ENCODE measurements around the gene XYLT1. TPM values are rescaled to one million over a fixed set of nuclear protein-coding genes. Genes with fewer than 3 reads are reported as not detected.

Gene XYLT1
- total RNA-seq, 4 donors from 2014 or later = 6.6 to 17.2 (median 10.0) TPM

DNA sequence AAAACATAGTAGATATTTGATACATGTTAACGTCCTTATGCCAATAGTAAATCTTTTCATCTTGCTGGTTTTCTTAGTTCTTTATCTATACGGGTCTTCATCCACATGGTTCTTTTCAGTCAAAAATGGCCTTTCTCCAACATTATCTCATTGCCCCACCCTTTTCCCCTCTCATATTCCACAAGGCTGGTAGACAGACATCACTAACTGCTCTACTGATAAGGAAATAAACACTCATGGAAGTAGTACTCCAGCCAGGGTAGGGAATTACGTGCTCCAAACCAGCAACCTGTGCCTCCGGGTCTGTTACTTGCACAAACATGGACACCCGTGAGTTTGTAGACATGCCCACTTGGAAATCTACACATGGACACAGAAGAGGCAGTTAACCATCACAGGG is 141.4 kb downstream of the XYLT1 start:
- DNase-seq = no peak
- WGBS, 2 donors = 68 to 83% methylated on average over 5 of the region's 5 CpGs
- Histone ChIP-seq H3K9me3 (no peaks in the 10 kb centered on the region), H3K27me3 (no peaks in the 10 kb centered on the region), H3K4me1 (peaks cover 0 to 81% (median 7%) of the 10 kb centered on the region in 3 donors), H3K4me3 (no peak overlapping the region), H3K36me3 (no peaks in the 10 kb centered on the region), H3K27ac (peak overlapping the region in 3 of 4 donors; percentile 55 to 74 (median 73))
- intact Hi-C loops (cut with DNase I) = no loop called here
- TF ChIP-seq, protein P1, sequence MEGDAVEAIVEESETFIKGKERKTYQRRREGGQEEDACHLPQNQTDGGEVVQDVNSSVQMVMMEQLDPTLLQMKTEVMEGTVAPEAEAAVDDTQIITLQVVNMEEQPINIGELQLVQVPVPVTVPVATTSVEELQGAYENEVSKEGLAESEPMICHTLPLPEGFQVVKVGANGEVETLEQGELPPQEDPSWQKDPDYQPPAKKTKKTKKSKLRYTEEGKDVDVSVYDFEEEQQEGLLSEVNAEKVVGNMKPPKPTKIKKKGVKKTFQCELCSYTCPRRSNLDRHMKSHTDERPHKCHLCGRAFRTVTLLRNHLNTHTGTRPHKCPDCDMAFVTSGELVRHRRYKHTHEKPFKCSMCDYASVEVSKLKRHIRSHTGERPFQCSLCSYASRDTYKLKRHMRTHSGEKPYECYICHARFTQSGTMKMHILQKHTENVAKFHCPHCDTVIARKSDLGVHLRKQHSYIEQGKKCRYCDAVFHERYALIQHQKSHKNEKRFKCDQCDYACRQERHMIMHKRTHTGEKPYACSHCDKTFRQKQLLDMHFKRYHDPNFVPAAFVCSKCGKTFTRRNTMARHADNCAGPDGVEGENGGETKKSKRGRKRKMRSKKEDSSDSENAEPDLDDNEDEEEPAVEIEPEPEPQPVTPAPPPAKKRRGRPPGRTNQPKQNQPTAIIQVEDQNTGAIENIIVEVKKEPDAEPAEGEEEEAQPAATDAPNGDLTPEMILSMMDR (IDR thresholded peaks at IDR 0.05) = no peak
- no peak for TF ChIP-seq POLR2A (IDR thresholded peaks at IDR 0.05)

DNA sequence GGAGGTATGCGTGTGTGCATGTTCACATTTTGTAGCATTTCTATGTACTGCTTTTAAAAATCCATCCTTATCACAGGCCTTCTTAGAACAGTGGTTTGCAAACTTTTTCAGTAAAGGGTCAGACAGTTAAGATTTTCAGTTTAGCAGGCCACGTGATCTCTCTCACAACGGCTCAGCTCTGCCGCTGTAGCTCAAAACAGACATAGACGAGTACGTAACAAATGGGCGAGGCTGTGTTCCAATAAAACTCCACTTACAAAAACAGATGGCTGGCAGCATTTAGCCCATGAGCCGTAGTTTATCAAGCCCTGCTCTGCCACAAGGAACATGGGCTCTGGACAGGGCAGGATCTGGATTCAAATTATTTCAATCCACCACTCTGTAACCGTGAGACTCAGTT is 141.8 kb downstream of the XYLT1 start:
- Histone ChIP-seq H3K27ac (peak overlapping the region in 3 of 4 donors; percentile 55 to 74 (median 73)), H3K27me3 (no peaks in the 10 kb centered on the region), H3K9me3 (no peaks in the 10 kb centered on the region), H3K4me3 (no peak overlapping the region), H3K4me1 (peaks cover 0 to 77% (median 7%) of the 10 kb centered on the region in 3 donors), H3K36me3 (no peaks in the 10 kb centered on the region)
- DNase-seq = no peak
- intact Hi-C loops (cut with DNase I) = no loop called here
- 62 to 77% methylated on average over 9 of the region's 9 CpGs for WGBS, 2 donors
- no peak for TF ChIP-seq POLR2A (IDR thresholded peaks at IDR 0.05)
- TF ChIP-seq, protein P1 (IDR thresholded peaks at IDR 0.05) = no peak

DNA sequence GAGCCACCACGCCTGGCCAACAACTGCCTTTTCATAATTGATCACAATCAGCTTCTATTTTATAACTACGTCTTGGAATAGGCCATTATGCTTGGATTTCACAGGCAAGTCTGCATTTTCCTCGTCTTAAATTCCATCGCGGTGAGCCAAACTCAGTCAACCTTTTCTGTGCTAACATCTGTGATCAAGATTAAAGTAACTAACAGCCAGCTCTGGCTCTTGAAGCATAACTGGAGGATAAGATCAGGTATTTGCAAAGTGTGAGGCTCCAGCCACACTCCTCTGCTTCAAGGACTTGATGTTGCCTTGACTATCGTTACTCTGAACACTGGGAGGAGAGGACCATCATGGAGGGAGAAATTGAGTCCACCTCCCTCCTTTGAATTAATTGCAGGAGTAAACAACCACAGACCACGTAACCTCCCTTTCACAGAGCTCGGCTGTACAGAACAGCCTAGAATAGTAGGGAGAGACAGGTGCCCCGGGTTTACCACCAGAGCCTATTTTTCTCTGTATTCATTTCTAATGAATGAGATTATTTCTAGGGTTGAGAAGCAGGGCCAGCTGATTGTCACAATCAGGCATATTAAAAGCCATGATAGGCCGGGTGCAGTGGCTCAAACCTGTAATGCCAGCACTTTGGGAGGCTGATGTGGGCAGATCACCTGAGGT is 143.0 kb downstream of the XYLT1 start:
- peak overlapping the region in 3 of 4 donors; percentile 55 to 73 (median 65) for H3K27ac ChIP-seq
- 83 to 90% methylated on average over 9 to 10 of the region's 10 CpGs for WGBS, 2 donors
- DNase-seq = no peak

DNA sequence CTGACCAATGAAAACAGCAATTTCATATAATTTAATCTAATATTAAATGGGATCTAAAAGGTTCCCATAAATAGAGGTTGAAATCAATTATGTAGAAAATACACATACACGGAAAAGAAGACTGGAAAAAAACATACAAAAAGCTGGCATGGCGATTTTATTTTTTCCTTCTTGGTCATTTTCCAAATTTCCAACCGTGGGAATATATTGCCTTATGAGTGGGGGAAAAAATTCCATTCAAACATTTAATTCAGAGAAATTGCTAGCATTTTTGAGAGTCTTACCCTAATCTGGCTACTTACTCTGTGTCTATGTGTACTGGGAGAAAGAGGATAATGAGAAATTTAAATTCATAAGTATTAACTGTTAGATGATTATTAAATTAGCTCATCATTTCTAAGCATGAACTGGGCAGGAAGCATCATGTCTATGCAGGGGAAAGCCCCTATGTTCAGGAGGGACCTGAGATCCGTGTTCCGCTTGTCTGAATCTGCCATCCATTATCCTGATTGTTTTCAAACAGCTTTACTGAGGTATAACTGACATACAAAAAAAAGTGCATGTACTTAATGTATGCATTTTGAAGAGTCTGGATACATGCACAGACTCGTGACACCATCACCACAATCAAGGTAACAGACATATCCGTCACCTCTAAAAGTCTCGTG is 145.2 kb downstream of the XYLT1 start:
- TF ChIP-seq, protein P1 (IDR thresholded peaks at IDR 0.05) = no peak
- TF ChIP-seq POLR2A (IDR thresholded peaks at IDR 0.05) = no peak
- Histone ChIP-seq H3K4me3 (no peak overlapping the region), H3K27ac (no peak overlapping the region), H3K27me3 (no peaks in the 10 kb centered on the region), H3K9me3 (no peaks in the 10 kb centered on the region), H3K36me3 (no peaks in the 10 kb centered on the region), H3K4me1 (peaks cover 7 to 62% (median 19%) of the 10 kb centered on the region in 3 donors)
- no peak for DNase-seq
- 28 to 55% methylated on average over 8 of the region's 8 CpGs for WGBS, 2 donors
- intact Hi-C loops (cut with DNase I) = no loop called here

More for the DNA sequence above, 143.0 kb downstream of the XYLT1 start:
- Histone ChIP-seq H3K27me3 (no peaks in the 10 kb centered on the region), H3K4me3 (no peak overlapping the region), H3K36me3 (no peaks in the 10 kb centered on the region), H3K9me3 (no peaks in the 10 kb centered on the region), H3K4me1 (peaks cover 4 to 77% (median 16%) of the 10 kb centered on the region in 3 donors)
- TF ChIP-seq, protein P1 (IDR thresholded peaks at IDR 0.05) = no peak
- TF ChIP-seq POLR2A (IDR thresholded peaks at IDR 0.05) = no peak
- intact Hi-C loops (cut with DNase I) = no loop called here

DNA sequence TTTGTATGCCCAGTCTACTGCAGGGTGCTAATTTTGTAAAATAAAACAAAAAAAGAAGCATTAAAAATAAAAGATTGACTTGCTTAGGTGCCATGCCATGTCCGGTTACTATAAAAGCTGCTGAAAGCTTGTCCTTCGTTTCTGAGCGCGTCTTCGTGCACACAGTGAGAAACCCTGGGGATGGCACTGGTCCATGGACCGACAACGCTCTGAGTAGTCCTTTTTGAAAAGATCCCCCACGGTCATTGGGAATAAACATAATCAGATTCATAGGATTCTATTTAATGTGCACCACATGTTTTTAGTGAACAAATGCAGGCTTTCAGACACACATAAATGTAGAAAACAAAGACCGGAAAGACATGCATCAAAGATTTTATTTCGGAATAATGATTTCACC is 146.3 kb downstream of the XYLT1 start:
- Histone ChIP-seq H3K36me3 (no peaks in the 10 kb centered on the region), H3K27me3 (no peaks in the 10 kb centered on the region), H3K9me3 (no peaks in the 10 kb centered on the region), H3K4me1 (peaks cover 7 to 58% (median 24%) of the 10 kb centered on the region in 3 donors), H3K4me3 (no peak overlapping the region), H3K27ac (peak overlapping the region in 2 of 4 donors; percentile 51 to 57)
- intact Hi-C loops (cut with DNase I) = no loop called here
- DNase-seq = no peak
- WGBS, 2 donors = 89 to 96% methylated on average over 10 of the region's 10 CpGs
- no peak for TF ChIP-seq POLR2A (IDR thresholded peaks at IDR 0.05)
- TF ChIP-seq, protein P1 (IDR thresholded peaks at IDR 0.05) = no peak

Data from esophagus squamous epithelium (tissue), 5 donors.